ENCODE measurements around the gene RNF169. TPM values are rescaled to one million over a fixed set of nuclear protein-coding genes. Genes with fewer than 3 reads are reported as not detected.

Gene RNF169
- total RNA-seq, 1 experiment from 2014 or later: 13.0 TPM

DNA sequence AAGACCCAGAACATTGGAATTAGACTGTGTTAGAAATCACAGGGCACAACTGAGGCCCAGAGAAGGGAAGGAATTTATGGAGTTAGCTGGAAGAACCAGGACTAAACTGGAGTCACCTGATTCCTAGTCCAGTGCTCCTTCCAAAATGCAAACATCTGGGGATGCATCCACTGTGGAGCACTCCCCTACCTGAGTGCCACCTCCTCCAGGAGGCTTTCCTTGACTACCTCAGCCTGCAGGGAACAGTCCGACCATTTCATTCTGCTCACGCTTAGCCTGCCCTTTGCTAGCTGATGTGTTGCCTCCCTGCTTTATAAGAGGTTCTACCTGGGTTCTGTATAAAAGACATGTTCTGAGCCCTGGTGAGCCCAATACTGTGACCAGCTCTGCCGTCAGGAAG, 41.5 kb upstream of the RNF169 start:
- no peak overlapping the region for H2AK5ac ChIP-seq (ENCODE audit: insufficient read length, low read length)
- no peaks in the 10 kb centered on the region for H3K23me2 ChIP-seq (ENCODE audit: insufficient read length, low read depth, low read length, poor library complexity, severe bottlenecking)
- no CpG with 5 or more reads among the region's 3 CpGs for WGBS (ENCODE audit: extremely low coverage, insufficient read length, low lambda C conversion rate)
- peaks cover 12 to 17% of the 10 kb centered on the region in 2 experiments for H3K4me1 Mint-ChIP-seq
- H4K20me1 ChIP-seq (ENCODE audit: control insufficient read depth, insufficient read depth, insufficient read length): no peaks in the 10 kb centered on the region
- no peak overlapping the region for H3K27ac Mint-ChIP-seq
- no peak overlapping the region for H2BK120ac ChIP-seq (ENCODE audit: low read depth, low read length, poor library complexity, severe bottlenecking)
- TF ChIP-seq, protein P1, sequence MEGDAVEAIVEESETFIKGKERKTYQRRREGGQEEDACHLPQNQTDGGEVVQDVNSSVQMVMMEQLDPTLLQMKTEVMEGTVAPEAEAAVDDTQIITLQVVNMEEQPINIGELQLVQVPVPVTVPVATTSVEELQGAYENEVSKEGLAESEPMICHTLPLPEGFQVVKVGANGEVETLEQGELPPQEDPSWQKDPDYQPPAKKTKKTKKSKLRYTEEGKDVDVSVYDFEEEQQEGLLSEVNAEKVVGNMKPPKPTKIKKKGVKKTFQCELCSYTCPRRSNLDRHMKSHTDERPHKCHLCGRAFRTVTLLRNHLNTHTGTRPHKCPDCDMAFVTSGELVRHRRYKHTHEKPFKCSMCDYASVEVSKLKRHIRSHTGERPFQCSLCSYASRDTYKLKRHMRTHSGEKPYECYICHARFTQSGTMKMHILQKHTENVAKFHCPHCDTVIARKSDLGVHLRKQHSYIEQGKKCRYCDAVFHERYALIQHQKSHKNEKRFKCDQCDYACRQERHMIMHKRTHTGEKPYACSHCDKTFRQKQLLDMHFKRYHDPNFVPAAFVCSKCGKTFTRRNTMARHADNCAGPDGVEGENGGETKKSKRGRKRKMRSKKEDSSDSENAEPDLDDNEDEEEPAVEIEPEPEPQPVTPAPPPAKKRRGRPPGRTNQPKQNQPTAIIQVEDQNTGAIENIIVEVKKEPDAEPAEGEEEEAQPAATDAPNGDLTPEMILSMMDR (conservative IDR thresholded peaks at IDR 0.05): no peak
- no peaks in the 10 kb centered on the region for H3K4me1 ChIP-seq (ENCODE audit: insufficient read depth, low read length)
- H3K9ac ChIP-seq (ENCODE audit: extremely low read depth, insufficient read length, low read length): no peak overlapping the region
- no peaks in the 10 kb centered on the region for H3K27me3 ChIP-seq (ENCODE audit: insufficient read depth, low read length)
- H3K9me3 ChIP-seq (ENCODE audit: control insufficient read depth, low read depth, low read length): no peaks in the 10 kb centered on the region
- H3K79me2 ChIP-seq (ENCODE audit: insufficient read depth, low read length): no peaks in the 10 kb centered on the region
- no peak overlapping the region for H3K4me3 Mint-ChIP-seq
- H3T11ph ChIP-seq (ENCODE audit: low read length): no peak overlapping the region
- no peak overlapping the region for H2AFZ ChIP-seq (ENCODE audit: low read length)
- H3K79me1 ChIP-seq (ENCODE audit: insufficient read depth, low read depth, low read length, poor library complexity, severe bottlenecking): no peaks in the 10 kb centered on the region
- no peak overlapping the region for H3K18ac ChIP-seq (ENCODE audit: insufficient read length, low read depth, low read length)
- no peak overlapping the region for H2BK15ac ChIP-seq (ENCODE audit: low read depth, low read length)
- H3K4me2 ChIP-seq (ENCODE audit: insufficient read depth, insufficient read length, low read length): no peak overlapping the region
- H3K14ac ChIP-seq (ENCODE audit: insufficient read depth, low read length): no peak overlapping the region
- H2BK12ac ChIP-seq (ENCODE audit: insufficient read length, low read depth, low read length): no peak overlapping the region
- no peak overlapping the region for H3K4ac ChIP-seq (ENCODE audit: low read depth, low read length)
- no peak overlapping the region for H4K8ac ChIP-seq (replicated peaks; ENCODE audit: insufficient read length, low read depth, low read length)
- no peaks in the 10 kb centered on the region for H3K36me3 Mint-ChIP-seq (ENCODE audit: insufficient read depth in 1 of 3, low read depth in 3 of 3)
- no peak overlapping the region for H3K23ac ChIP-seq (ENCODE audit: insufficient read length, low read depth, low read length)
- no peak overlapping the region for H3K27ac ChIP-seq (ENCODE audit: insufficient read length, low read depth, low read length)
- H2BK20ac ChIP-seq (ENCODE audit: low read depth, low read length, poor library complexity, severe bottlenecking): no peak overlapping the region
- H3K9me3 Mint-ChIP-seq: no peaks in the 10 kb centered on the region
- no peak overlapping the region for H4K91ac ChIP-seq (ENCODE audit: insufficient read length, low read depth, low read length)
- H4K5ac ChIP-seq (ENCODE audit: insufficient read length, low read depth, low read length): no peak overlapping the region
- no peak overlapping the region for H3K56ac ChIP-seq (ENCODE audit: insufficient read length, low read depth, low read length)
- H2BK5ac ChIP-seq (ENCODE audit: insufficient read length, low read length): no peak overlapping the region
- H3K27me3 Mint-ChIP-seq (ENCODE audit: low read depth): peaks cover 4% of the 10 kb centered on the region
- DNase-seq: no peak

Measured in H9 (cell line).